ENCODE results near the gene FGF12.

Gene FGF12

DNA sequence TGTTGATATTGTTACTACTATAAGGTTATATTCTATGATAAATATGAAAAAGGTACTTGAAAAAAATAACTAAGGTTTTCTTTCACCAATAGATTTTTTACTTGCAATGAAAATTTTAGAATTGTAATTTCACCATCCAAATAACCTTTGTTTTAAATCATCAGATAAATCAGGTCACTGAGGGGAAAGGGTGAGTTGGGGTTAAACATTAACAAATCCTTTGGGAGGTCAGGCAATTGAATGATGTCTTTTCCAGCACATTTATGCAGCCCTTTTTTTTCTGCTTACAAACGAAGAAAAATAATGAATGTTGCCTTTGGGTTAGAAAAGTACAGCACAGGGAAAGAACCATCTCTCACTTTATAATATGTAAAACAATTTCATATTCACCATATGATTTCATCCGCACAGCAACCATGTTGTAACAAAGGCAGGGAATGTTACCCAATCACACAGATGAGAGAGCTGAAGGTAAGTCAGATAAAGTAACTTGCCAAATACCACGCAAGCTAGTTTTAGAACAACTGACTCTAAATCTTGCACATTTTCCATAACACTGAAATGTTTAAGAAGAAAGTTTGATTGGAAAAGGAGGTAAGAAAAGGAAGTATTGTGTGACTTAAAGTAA lies 151.3 kb downstream of the FGF12 start:
- POLR2A ChIA-PET: no interaction called here
- CTCF ChIA-PET: no interaction called here
- DNase-seq (ENCODE audit: extremely low spot score): no peak
- TF ChIP-seq L3MBTL2 (conservative IDR thresholded peaks at IDR 0.05): no peak
- TF ChIP-seq ARNT (IDR thresholded peaks at IDR 0.05): no peak
- TF ChIP-seq LEF1 (IDR thresholded peaks at IDR 0.05; ENCODE audit: borderline replicate concordance): no peak
- no peak for TF ChIP-seq FOXA1 (IDR thresholded peaks at IDR 0.05)
- no peak for TF ChIP-seq HDGF (IDR thresholded peaks at IDR 0.05; ENCODE audit: borderline replicate concordance)
- no peak for TF ChIP-seq BHLHE40 (IDR thresholded peaks at IDR 0.05; ENCODE audit: borderline replicate concordance)
- no peak for TF ChIP-seq FOXM1 (IDR thresholded peaks at IDR 0.05; ENCODE audit: borderline replicate concordance)
- no peak for TF ChIP-seq NFRKB (IDR thresholded peaks at IDR 0.05)
- TF ChIP-seq ELF4 (IDR thresholded peaks at IDR 0.05): no peak
- no peak for TF ChIP-seq TARDBP (IDR thresholded peaks at IDR 0.05)
- TF ChIP-seq FOXK2 (IDR thresholded peaks at IDR 0.05): no peak
- no peak for TF ChIP-seq SUZ12 (IDR thresholded peaks at IDR 0.05)
- no peak for TF ChIP-seq PKNOX1 (IDR thresholded peaks at IDR 0.05)
- TF ChIP-seq SP1 (IDR thresholded peaks at IDR 0.05): no peak
- TF ChIP-seq CTBP1 (IDR thresholded peaks at IDR 0.05; ENCODE audit: borderline replicate concordance): no peak
- TF ChIP-seq ZNF384 (IDR thresholded peaks at IDR 0.05): no peak

DNA sequence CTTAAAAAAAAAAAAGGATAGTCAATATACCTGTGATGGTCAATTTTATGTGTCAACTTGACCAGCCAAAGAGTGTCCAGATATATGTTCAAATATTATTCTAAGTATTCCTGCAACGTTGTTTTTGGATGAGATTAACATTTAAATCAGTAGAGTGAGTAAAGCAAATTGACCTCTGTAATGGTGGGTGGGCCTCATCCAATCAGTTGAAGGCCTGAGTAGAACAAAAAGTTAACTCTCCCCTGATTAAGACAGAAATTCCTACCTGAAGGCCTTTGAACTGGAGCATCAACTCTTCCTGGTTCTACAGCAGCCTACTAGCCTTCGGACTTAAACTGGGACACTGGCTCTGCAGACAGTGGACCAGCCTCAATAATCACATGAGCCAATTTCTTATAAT lies 154.1 kb downstream of the FGF12 start:
- DNase-seq (ENCODE audit: extremely low spot score): no peak
- POLR2A ChIA-PET: no interaction called here
- CTCF ChIA-PET: no interaction called here
- TF ChIP-seq FOXK2 (IDR thresholded peaks at IDR 0.05): no peak
- TF ChIP-seq SUZ12 (IDR thresholded peaks at IDR 0.05): no peak
- TF ChIP-seq CTBP1 (IDR thresholded peaks at IDR 0.05; ENCODE audit: borderline replicate concordance): no peak
- no peak for TF ChIP-seq LEF1 (IDR thresholded peaks at IDR 0.05; ENCODE audit: borderline replicate concordance)
- TF ChIP-seq BHLHE40 (IDR thresholded peaks at IDR 0.05; ENCODE audit: borderline replicate concordance): no peak
- TF ChIP-seq SP1 (IDR thresholded peaks at IDR 0.05): no peak
- no peak for TF ChIP-seq ZNF384 (IDR thresholded peaks at IDR 0.05)
- no peak for TF ChIP-seq FOXM1 (IDR thresholded peaks at IDR 0.05; ENCODE audit: borderline replicate concordance)
- no peak for TF ChIP-seq L3MBTL2 (conservative IDR thresholded peaks at IDR 0.05)
- no peak for TF ChIP-seq PKNOX1 (IDR thresholded peaks at IDR 0.05)

- ChIA-PET CTCF (interaction anchor here (0.6 to 0.7 kb wide), 3 partner anchors 25 to 967 kb away, joined by 3 to 4 read pairs (median 3); no protein-coding TSS in a partner anchor), POLR2A (no interaction called here)
- TF ChIP-seq BHLHE40 (IDR thresholded peaks at IDR 0.05; ENCODE audit: borderline replicate concordance) (no peak), L3MBTL2 (conservative IDR thresholded peaks at IDR 0.05) (peak; percentile 43; the same call in 1 of the 2 replicates)
- peak; percentile 30 for DNase-seq (ENCODE audit: extremely low spot score)
Measured at GRCh38 chr3:192570821-192571791, 156.2 kb downstream of the FGF12 start.

GRCh38 chr3:192570315-192570714 lies 157.0 kb downstream of the FGF12 start:
- TF ChIP-seq TARDBP (IDR thresholded peaks at IDR 0.05): no peak
- no peak for TF ChIP-seq SP1 (IDR thresholded peaks at IDR 0.05)
- CTCF ChIA-PET: interaction anchor here (0.7 kb wide), 1 partner anchor 968 kb away, joined by 3 read pairs; no protein-coding TSS in a partner anchor
- POLR2A ChIA-PET: no interaction called here
- no peak for DNase-seq (ENCODE audit: extremely low spot score)

DNA sequence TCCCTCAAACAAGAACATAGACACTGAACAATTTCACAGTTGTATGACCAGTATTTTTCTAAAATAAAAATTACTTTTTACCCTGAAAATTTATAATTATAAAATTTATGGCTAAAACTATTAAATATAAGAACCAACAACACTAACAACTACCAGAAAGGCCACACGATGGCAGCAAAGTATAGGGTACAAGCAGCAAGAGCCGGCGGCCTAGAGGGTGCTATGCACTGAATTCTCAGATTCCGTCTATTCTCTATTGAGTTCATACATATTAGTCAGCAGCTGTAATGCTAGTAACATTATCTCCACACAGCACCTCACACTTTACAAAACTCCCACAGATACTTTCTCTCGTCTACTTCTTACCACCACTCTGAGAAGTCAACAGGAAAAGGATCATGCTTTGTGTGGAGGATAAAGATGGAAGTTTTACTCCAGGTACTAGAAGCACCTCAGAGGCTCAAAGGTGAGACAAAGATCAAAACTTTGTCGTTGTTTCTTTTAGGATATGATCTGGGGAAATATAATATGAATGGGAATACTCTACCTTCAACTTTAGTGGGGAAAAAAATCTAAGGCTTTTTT lies 160.5 kb downstream of the FGF12 start:
- TF ChIP-seq L3MBTL2 (conservative IDR thresholded peaks at IDR 0.05) (no peak), NFRKB (IDR thresholded peaks at IDR 0.05) (no peak), HDGF (IDR thresholded peaks at IDR 0.05; ENCODE audit: borderline replicate concordance) (no peak), ZNF384 (IDR thresholded peaks at IDR 0.05) (no peak), CTBP1 (IDR thresholded peaks at IDR 0.05; ENCODE audit: borderline replicate concordance) (no peak), FOXM1 (IDR thresholded peaks at IDR 0.05; ENCODE audit: borderline replicate concordance) (no peak), BHLHE40 (IDR thresholded peaks at IDR 0.05; ENCODE audit: borderline replicate concordance) (no peak), PKNOX1 (IDR thresholded peaks at IDR 0.05) (no peak), SUZ12 (IDR thresholded peaks at IDR 0.05) (no peak)
- peak; percentile 43 for DNase-seq (ENCODE audit: extremely low spot score)
- ChIA-PET CTCF (interaction anchor here (0.7 to 1.0 kb wide), 3 partner anchors 227 to 1006 kb away, joined by 3 to 6 read pairs (median 4); no protein-coding TSS in a partner anchor), POLR2A (no interaction called here)

DNA sequence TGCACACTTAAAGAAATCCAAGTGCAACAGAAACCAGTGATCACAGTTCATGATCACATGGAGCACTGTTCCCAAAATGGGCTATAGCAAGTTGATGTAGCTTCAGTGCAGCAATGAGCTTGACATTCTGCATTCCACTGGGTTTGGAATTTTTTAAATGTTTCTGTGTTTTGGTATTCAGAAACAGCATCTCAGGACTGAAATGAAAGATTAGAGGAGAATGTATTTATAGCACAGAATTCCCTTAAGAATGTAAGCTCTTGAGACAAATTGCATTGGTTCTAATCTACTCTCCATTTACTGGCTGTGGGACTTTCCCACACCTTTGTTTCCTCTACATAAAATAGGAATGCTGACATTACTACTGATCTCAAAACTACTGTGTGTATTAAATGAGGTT lies 162.7 kb downstream of the FGF12 start:
- DNase-seq (ENCODE audit: extremely low spot score): no peak
- TF ChIP-seq LEF1 (IDR thresholded peaks at IDR 0.05; ENCODE audit: borderline replicate concordance) (no peak), PKNOX1 (IDR thresholded peaks at IDR 0.05) (no peak), SP1 (IDR thresholded peaks at IDR 0.05) (no peak), ZNF384 (IDR thresholded peaks at IDR 0.05) (no peak), CTBP1 (IDR thresholded peaks at IDR 0.05; ENCODE audit: borderline replicate concordance) (no peak), HDGF (IDR thresholded peaks at IDR 0.05; ENCODE audit: borderline replicate concordance) (no peak), FOXK2 (IDR thresholded peaks at IDR 0.05) (no peak), ARNT (IDR thresholded peaks at IDR 0.05) (no peak), BHLHE40 (IDR thresholded peaks at IDR 0.05; ENCODE audit: borderline replicate concordance) (no peak), FOXM1 (IDR thresholded peaks at IDR 0.05; ENCODE audit: borderline replicate concordance) (no peak), SUZ12 (IDR thresholded peaks at IDR 0.05) (no peak), ELF4 (IDR thresholded peaks at IDR 0.05) (no peak), L3MBTL2 (conservative IDR thresholded peaks at IDR 0.05) (no peak), TARDBP (IDR thresholded peaks at IDR 0.05) (no peak), NFRKB (IDR thresholded peaks at IDR 0.05) (no peak), FOXA1 (IDR thresholded peaks at IDR 0.05) (no peak)
- ChIA-PET CTCF (no interaction called here), POLR2A (no interaction called here)
